Stimulated activated CD4-positive, alpha-beta T cell treated with anti-CD3 and anti-CD28 coated beads, TNF-alpha, amount 100 ng/mL, for 48 hours (primary cell): Measurements from ENCODE around the gene TAF10.
A peak's percentile ranks its signal among the peaks of the same experiment; 100 is the strongest.

Experiments used
- DNase-seq, 3 donors: peaks; one replicate each; pipeline ENCODE4 v3.0.0-alpha.2; 2020; ENCODE audit warnings: low read depth in 3 of 3

TAF10 gene

GRCh38 chr11:6625156-6625831, 13.3 kb upstream of the TAF10 start:
- DNase-seq, result no peak

GRCh38 chr11:6623391-6624363, 11.7 kb upstream of the TAF10 start:
- no peak for DNase-seq

- no peak for DNase-seq
These were observed 10.5 kb upstream of the TAF10 start for GRCh38 chr11:6622261-6623171.

DNA sequence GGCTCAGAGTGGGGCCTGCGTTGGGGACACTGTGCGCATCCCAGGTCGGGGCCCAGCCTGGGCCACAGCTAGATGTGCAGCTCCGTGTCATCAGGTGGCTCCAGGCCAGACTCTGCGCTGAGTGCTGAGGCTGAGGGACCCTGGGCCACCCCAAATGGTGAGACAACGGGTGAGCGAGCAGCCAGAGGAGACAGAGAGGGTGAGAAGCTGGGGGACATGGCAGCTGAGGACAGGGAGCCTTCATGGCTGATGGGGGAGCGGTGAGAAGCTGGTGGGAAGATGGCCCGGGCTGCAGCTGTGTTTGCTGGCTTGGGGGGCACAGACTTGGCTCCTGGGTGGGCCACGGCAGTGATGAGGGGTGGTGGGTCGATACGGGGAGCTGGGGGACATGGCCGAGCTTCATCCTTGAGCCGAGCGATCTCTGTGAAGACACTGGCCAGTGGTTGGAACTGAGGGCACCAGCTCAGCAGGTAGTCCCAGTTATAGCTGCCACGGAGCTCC, 9.7 kb upstream of the TAF10 start:
- no peak for DNase-seq

DNA sequence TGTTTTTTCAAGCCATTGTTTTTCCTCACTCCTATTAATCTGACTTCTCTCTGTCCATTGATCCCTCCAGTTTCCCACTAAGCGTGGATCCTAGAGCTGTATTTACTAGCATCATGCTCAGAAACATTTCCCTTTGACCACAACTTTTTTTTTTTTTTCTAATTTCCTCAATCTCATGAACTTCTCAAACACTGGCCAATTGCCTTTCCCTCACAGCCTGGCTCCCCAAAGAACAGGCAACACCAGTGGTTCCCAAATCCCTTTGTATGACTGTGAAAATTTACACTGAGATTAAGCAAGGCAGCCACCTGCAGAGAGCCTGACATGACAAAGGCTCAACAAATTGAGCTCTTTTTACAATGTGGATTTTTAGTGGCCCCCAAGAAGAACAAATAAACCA, 8.6 kb upstream of the TAF10 start:
- DNase-seq, result no peak

DNA sequence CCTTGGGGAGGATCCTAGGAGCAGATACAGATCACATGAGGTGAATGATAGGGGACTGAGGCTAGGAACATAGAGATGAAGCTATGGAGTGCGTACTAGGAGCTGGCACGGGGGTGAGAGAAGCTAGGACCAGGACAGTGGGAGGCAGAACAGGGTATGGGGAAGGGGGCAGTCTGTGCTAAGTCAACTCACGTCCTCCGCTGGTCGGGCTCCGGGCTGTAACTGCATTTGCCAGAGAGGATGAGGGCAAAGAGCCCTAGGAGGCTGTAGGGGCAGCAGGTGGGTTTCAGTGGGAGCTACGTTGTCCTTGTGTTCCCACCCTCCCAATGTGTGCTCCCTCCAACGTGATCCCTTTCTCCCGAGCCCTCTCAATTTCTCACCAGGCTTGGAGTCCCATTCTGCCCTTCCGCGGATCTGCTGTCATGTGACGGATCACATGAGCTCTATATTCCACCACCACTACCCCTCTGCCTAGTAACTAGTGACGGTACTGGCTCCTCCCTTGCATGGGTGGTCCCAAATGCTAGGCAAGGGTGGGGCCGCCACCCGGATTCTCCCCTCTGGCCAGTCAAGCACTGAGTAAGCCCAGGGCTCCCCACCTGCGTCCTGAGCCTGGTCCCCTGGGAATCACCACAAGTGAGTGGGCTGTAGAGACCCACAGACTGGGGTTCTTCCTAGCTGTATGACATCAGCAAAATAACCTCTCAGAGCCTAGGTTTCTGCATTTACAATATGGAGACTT, 7.2 kb upstream of the TAF10 start, which contains the start of gene TPP1:
TSS of gene TPP1 (minus strand) at position 419 of the 742 bp plus-strand sequence. CDS start at position 397, 22 bp downstream.
- DNase-seq, result peak; percentile 67 to 74 (median 68)

GRCh38 chr11:6618117-6619003, 6.3 kb upstream of the TAF10 start:
- DNase-seq, result peak in 1 of 3 donors; percentile 42

DNA sequence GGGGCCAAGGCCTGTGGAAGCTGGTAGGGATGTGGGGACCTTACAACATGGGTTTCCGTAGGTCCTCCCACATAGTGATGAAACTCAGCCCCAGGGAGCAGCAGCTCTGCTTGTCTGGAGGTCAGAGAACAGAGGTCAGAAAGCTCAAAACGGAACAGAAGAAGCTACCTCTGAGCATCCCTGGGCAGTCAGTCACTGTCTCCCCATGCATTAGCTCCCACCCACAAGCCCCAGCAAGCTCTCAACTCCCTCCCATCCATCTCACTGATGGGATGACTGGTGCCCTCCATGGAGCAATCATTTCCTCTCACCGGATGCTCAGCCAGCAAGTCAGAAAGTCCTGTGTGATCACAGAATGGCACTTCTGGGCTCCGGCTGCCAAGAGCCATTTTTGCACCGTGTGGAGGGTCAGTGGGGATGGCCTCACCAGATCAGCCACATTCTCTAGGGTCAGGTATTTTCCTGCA, 5.3 kb upstream of the TAF10 start:
- DNase-seq, result no peak

GRCh38 chr11:6616596-6617250, 4.7 kb upstream of the TAF10 start:
- no peak for DNase-seq

DNA sequence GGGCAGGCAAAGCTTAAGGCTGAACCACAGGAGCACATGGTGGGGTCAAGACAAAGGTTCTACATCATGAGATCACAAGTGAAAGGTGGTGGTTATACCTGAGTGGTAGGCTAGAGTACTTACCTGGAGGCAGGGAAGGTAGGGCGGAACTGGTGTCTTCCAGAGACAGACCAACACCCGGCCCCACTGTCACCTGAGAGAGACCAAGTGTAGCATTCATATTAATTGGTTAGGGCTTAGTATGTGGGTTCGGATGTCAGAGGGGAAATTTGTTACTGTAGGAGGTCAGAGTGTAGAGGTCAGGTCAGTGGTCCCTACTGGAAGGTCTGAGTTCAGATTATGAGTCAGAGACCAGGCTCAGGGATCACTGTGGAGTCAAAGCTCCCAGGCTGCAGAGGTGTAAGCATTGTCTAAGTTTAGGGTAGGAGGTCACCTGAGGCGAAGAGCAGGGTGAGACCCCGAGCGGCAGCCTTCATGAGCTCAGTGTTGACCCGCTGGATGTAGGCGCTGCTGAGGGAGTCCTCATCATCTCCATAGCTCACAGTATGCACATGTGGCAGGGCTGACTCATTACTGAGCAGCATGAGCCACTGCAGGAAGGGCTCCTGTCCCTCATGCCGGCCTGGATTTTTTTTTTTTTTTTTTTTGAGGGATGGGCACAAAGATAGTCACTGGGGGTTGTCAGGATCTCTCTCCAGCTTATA, 4.0 kb upstream of the TAF10 start:
- no peak for DNase-seq

DNA sequence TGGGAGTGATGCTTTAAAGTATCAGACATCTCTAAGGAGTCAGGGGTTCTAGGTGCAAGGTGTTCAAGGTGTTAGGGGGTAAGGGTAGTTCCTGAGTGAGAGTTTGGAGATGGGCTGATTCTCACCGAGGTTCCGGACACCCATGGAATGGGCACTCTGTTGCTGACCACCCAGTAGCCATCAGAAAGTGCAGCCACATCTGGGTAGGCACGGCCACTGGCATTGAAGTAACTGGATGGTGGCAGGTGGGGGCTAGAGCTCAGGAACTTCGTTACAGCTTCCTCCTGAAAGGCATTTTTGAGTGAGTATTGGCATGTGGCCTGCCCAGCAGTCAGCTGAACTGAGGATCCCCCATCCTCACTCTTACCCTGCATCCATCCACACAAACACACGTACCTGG, 3.0 kb upstream of the TAF10 start:
- DNase-seq, result no peak

DNA sequence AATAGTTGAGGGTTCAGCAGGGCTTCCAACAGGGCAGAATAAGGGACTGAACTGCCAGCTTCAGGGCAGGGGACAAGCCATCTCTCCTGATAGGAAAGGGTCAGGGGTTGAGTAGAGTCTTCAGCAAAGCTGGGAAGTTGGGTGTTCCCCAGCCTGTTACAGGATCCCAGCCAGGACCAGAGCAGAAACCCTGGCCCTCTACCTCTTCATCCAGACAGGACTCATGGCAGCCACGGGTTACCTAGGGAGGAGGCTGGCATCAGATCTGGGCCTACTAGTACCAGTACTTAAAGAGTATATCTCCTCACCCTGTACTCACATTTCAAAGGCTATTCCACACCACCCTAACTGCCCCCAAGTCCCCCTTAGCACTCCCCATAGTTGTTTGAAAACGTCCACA, 2.4 kb upstream of the TAF10 start:
- no peak for DNase-seq

DNA sequence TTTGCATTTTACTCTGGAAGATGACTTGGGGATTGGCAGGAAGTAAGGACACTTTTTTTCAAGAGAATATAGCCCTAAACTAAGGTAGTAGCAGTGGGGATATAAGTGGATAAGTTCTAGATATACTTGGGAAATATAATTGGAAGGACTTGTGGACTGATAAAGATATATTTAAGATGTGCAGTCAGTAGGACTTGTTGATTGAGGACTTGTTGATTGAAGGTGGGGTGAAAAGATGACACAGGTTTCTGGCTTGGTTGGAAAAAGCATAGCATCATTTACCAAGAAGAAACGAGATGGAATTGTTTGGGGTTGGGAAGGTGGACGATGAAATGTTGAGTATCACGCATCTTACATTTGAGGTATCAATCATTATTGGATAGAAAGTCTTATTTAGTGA, 1.5 kb upstream of the TAF10 start:
- no peak for DNase-seq

DNA sequence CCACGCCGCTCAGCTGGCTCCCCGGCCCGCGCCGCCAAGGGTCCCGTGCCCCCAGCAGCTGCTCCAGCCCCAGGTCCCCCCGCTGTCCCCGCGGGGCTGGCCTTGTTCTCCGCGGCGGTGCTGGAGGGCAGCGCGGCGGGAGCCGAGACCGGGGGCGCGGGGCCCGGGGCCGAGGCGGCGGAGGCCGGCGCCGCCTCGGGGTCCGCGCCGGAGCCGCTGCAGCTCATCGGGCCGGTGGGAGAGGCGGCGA, 128 bp downstream of the TAF10 start:
- no peak for DNase-seq

DNA sequence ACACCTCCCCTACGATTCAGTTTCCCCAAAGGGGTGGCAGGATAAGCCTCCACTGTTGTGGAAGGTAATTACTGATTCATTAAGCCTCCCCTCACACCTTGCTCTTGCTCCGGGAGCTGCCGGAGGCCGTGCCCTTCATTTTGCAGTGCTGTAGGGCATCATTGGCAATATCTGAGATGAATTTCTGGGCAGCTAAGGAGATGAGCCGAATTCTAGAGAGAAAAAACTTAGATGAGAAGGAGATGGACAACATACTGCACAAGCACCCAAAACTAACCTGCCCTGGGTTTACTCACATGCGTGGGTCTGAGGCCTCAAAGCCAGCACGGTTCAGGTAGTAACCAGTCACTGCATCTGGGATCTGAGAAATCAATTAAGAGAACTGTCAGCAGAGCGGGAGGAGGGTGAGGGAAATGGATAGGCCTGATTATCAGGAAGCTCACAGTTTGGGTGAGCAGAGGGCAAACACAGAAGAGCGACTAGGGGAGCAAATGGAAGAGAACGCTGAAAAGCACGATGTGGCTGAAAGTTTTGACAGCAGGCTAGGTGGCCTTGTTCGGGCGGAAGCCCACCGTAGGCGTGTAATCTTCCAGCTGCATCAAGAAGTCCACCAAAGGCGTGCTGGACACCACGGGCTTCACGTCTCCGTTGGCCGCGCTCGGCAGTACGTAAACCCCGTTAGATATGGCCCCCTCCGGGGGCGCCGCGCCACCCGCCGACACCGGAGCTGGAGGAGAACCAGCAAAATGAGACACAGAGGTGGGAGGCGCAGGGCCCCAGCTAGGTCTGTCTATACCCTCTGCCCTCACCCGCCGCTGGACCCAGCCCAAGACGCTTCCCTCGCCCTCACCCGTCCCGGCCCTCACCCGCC, 689 bp downstream of the TAF10 start:
- no peak for DNase-seq

- no peak for DNase-seq
These were observed 1.4 kb downstream of the TAF10 start for GRCh38 chr11:6610591-6610990.

DNA sequence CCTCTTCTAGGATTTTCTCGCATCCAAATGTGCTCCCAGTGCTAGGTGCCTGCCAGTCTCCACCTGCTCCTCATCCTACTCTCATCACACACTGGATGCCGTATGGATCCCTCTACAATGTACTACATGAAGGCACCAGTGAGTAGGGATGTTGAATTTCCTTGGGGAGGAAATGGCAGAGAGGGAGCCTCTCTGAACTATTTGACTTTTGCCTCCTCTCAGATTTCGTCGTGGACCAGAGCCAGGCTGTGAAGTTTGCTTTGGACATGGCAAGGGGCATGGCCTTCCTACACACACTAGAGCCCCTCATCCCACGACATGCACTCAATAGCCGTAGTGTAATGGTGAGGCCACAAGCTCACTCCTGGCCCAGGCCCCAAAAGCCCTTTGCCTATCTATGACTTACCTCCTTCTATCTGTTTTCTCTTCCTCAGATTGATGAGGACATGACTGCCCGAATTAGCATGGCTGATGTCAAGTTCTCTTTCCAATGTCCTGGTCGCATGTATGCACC, 2.5 kb downstream of the TAF10 start:
- DNase-seq, result no peak
